Ishikawa (cell line): ENCODE data around the gene KCNMB2.

Experiments
- CEBPB ChIP-seq: IDR thresholded peaks from 2 replicates; pipeline ENCODE4 v1.6.1; 2012
- CREB1 ChIP-seq: IDR thresholded peaks from 2 replicates; pipeline ENCODE4 v1.6.1; 2012; ENCODE audit warnings: low read depth
- EGR1 ChIP-seq: IDR thresholded peaks from 2 replicates; pipeline ENCODE4 v1.6.1; 2012
- EP300 ChIP-seq: IDR thresholded peaks from 2 replicates; pipeline ENCODE4 v1.6.1; 2012; ENCODE audit warnings: borderline replicate concordance
- FOXM1 ChIP-seq: IDR thresholded peaks from 2 replicates; pipeline ENCODE4 v1.6.1; 2012; ENCODE audit warnings: low read depth, borderline replicate concordance
- NFIC ChIP-seq: IDR thresholded peaks from 2 replicates; pipeline ENCODE4 v1.6.1; 2012
- RAD21 ChIP-seq: IDR thresholded peaks from 2 replicates; pipeline ENCODE4 v1.6.1; 2012; ENCODE audit warnings: low read depth
- REST ChIP-seq: IDR thresholded peaks from 2 replicates; pipeline ENCODE4 v1.6.1; 2012; ENCODE audit warnings: low read depth, mild to moderate bottlenecking
- TAF1 ChIP-seq: IDR thresholded peaks from 2 replicates; pipeline ENCODE4 v1.6.1; 2012; ENCODE audit warnings: low read depth, mild to moderate bottlenecking
- TCF12 ChIP-seq: IDR thresholded peaks from 2 replicates; pipeline ENCODE4 v1.6.1; 2012; ENCODE audit warnings: low read depth
- TEAD4 ChIP-seq: IDR thresholded peaks from 2 replicates; pipeline ENCODE4 v1.6.1; 2012
- YY1 ChIP-seq: IDR thresholded peaks from 2 replicates; pipeline ENCODE4 v1.6.1; 2012; ENCODE audit warnings: low read depth
- ZBTB7A ChIP-seq: IDR thresholded peaks from 2 replicates; pipeline ENCODE4 v1.6.1; 2012; ENCODE audit warnings: low read depth
- TF ChIP-seq, protein P1 (sequence below): IDR thresholded peaks from 2 replicates; pipeline ENCODE4 v1.6.1; 2012
- TF ChIP-seq, protein P2 (sequence below): IDR thresholded peaks from 2 replicates; pipeline ENCODE4 v1.6.1; 2012

KCNMB2 gene

GRCh38 chr3:178841011-178841410, 304.8 kb downstream of the KCNMB2 start:
- TF ChIP-seq, protein P1, sequence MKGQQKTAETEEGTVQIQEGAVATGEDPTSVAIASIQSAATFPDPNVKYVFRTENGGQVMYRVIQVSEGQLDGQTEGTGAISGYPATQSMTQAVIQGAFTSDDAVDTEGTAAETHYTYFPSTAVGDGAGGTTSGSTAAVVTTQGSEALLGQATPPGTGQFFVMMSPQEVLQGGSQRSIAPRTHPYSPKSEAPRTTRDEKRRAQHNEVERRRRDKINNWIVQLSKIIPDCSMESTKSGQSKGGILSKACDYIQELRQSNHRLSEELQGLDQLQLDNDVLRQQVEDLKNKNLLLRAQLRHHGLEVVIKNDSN: no peak
- TF ChIP-seq EGR1: no peak
- TF ChIP-seq NFIC: no peak
- TF ChIP-seq, protein P2, sequence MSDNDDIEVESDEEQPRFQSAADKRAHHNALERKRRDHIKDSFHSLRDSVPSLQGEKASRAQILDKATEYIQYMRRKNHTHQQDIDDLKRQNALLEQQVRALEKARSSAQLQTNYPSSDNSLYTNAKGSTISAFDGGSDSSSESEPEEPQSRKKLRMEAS: no peak
- no peak for TF ChIP-seq CEBPB
- TF ChIP-seq REST: no peak
- no peak for TF ChIP-seq TEAD4

DNA sequence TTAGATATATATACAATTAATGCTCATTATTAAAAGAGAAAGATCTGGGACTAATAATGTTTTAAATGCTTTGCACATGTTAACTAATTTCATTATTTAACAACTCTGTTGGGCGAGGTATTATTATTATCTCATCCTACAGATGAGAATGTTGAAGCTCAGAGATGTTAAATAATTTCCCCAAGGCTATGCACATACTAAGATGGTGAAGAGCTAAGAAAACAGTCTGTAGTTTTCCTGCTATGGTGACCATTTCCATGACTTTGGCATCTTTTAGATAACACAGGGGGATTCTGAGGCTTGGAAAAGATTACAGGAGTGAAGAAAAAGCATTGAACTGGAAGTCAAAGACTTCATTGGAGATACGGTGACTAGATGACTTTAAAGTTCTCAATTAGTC, 308.7 kb downstream of the KCNMB2 start:
- TF ChIP-seq REST (no peak), TCF12 (no peak), RAD21 (no peak), CREB1 (no peak), YY1 (no peak), CEBPB (no peak), EP300 (no peak), NFIC (no peak), TAF1 (no peak), EGR1 (no peak), FOXM1 (no peak), ZBTB7A (no peak), TEAD4 (no peak)
- TF ChIP-seq, protein P1: no peak
- TF ChIP-seq, protein P2: no peak

GRCh38 chr3:178845420-178846118, 309.3 kb downstream of the KCNMB2 start:
- TF ChIP-seq ZBTB7A: no peak
- TF ChIP-seq EGR1: no peak
- TF ChIP-seq, protein P1: no peak
- no peak for TF ChIP-seq EP300
- no peak for TF ChIP-seq YY1
- TF ChIP-seq FOXM1: no peak
- no peak for TF ChIP-seq TCF12
- TF ChIP-seq NFIC: no peak
- TF ChIP-seq, protein P2: no peak

- TF ChIP-seq TEAD4: no peak
- no peak for TF ChIP-seq REST
- no peak for TF ChIP-seq CREB1
- TF ChIP-seq EGR1: no peak
- TF ChIP-seq RAD21: no peak
- no peak for TF ChIP-seq CEBPB
- TF ChIP-seq YY1: no peak
- TF ChIP-seq, protein P1: no peak
- TF ChIP-seq FOXM1: no peak
- TF ChIP-seq NFIC: no peak
- no peak for TF ChIP-seq EP300
- TF ChIP-seq, protein P2: no peak
These were observed 311.0 kb downstream of the KCNMB2 start for GRCh38 chr3:178847190-178847589.
